Measurements from ENCODE around the gene TPX2.

GRCh38 chr20:31770243-31770642, 31.2 kb downstream of the TPX2 start:
- no peak for TF ChIP-seq CTCF (optimal IDR thresholded peaks at IDR 0.05 in 1 of 3, IDR thresholded peaks at IDR 0.05 in 1 of 3, conservative IDR thresholded peaks at IDR 0.05 in 1 of 3; ENCODE audit: extremely low read depth in 1 of 3, insufficient read depth in 2 of 3, low read length in 3 of 3)
- no peak for TF ChIP-seq EZH2 (IDR thresholded peaks at IDR 0.05; ENCODE audit: low read length)

Measured in keratinocyte (primary cell).